ENCODE measurements around the gene FUBP3. TPM values are rescaled to one million over a fixed set of nuclear protein-coding genes. Genes with fewer than 3 reads are reported as not detected.

FUBP3 gene, protein sequence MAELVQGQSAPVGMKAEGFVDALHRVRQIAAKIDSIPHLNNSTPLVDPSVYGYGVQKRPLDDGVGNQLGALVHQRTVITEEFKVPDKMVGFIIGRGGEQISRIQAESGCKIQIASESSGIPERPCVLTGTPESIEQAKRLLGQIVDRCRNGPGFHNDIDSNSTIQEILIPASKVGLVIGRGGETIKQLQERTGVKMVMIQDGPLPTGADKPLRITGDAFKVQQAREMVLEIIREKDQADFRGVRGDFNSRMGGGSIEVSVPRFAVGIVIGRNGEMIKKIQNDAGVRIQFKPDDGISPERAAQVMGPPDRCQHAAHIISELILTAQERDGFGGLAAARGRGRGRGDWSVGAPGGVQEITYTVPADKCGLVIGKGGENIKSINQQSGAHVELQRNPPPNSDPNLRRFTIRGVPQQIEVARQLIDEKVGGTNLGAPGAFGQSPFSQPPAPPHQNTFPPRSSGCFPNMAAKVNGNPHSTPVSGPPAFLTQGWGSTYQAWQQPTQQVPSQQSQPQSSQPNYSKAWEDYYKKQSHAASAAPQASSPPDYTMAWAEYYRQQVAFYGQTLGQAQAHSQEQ
- polyA plus RNA-seq (2013, experiment 1 of 2), result 51.0 TPM
- polyA plus RNA-seq (2013, experiment 2 of 2), result 49.7 TPM

DNA sequence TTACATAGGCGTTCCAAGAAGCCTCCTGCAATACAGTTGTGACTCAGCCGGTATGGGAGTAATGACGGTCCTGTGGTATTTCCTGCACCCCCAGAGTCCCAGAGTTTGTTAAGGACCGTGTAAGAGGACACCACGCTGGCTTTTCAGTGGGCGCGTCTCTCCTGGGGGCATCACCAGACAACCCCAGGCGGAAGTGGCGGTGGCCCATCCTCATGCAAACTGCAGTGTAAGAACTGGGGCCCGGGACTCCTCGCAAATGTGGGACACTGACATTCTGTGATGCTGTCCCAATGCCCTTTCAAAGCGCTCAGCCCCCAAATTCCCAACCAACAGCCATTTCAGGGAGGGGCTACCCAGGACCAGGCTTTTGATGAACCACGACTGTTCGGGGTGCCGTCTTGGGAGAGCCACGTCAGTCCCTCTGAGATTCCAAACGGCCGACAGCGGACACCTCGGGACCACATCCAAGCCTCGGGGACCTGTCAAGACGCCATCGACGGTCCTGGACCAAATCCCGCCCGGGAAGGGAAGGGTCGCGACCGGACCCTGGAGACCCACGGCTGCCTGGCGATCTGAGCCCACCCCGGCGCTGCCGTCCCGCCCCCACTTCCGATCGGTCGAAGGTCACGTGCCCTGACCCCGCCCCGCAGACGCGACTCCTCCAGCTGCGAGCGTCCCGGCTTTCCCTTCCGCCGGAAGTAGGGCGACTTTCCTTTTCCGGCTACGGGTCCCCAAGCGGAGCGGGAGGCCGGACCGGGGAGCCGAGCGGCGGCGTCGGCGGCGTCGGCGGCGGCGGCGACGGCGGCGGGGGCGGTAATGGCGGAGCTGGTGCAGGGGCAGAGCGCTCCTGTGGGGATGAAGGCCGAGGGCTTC is at the start of gene FUBP3:
FUBP3 (plus strand) TSS at position 713 of the 873 bp plus-strand sequence; CDS start at position 817, 104 bp downstream.
- Histone ChIP-seq H3K36me3 (ENCODE audit: control insufficient read depth, insufficient read depth, low read length) (peaks cover 28% of the 10 kb centered on the region), H3K9me3 (ENCODE audit: control insufficient read depth, low read length) (no peaks in the 10 kb centered on the region), H3K4me1 (ENCODE audit: control insufficient read depth, insufficient read depth, low read length, poor library complexity, severe bottlenecking) (peaks cover 6% of the 10 kb centered on the region), H3K4me3 (ENCODE audit: extremely low read depth, insufficient read depth, low read length, poor library complexity, severe bottlenecking) (peak within 1 kb of the TSS; percentile 99), H3K27ac (ENCODE audit: low read depth, low read length, severe bottlenecking) (peak within 1 kb of the TSS; percentile 94)
- WGBS, 2 experiments (ENCODE audit: insufficient coverage in 2 of 2), result 1 to 2% methylated on average over 32 to 57 of the region's 74 CpGs

- H3K27ac ChIP-seq (ENCODE audit: low read depth, low read length, severe bottlenecking), result no peak overlapping the region
- H3K36me3 ChIP-seq (ENCODE audit: control insufficient read depth, insufficient read depth, low read length), result no peaks in the 10 kb centered on the region
- H3K9me3 ChIP-seq (ENCODE audit: control insufficient read depth, low read length), result no peaks in the 10 kb centered on the region
- H3K4me3 ChIP-seq (ENCODE audit: extremely low read depth, insufficient read depth, low read length, poor library complexity, severe bottlenecking), result no peak overlapping the region
- 97 to 98% methylated on average over 7 to 8 of the region's 9 CpGs for WGBS, 2 experiments (ENCODE audit: insufficient coverage in 2 of 2)
- peaks cover 7% of the 10 kb centered on the region for H3K4me1 ChIP-seq (ENCODE audit: control insufficient read depth, insufficient read depth, low read length, poor library complexity, severe bottlenecking)
Observed at GRCh38 chr9:130530938-130531337, 48.4 kb upstream of the FUBP3 start.

DNA sequence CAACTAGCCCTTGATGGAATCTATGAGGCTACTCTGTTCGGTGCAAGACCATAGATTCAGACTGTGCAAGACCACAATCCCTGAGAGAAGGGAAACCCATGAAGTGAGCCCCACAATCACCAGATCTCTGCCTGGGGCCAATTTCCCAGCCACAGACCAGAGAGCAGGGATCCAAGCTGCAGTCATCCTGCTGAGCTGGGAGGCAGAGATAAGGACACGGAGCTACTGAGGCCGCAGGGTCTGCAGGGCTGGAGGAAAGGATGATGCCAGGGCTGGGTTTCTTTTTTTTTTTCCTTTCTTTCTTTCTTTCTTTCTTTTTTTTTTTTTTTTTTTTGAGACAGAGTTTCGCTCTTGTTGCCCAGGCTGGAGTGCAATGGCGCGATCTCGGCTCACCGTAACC is 47.7 kb upstream of the FUBP3 start:
- WGBS, 2 experiments (ENCODE audit: insufficient coverage in 2 of 2), result 94 to 100% methylated on average over 1 of the region's 8 CpGs
- H3K36me3 ChIP-seq (ENCODE audit: control insufficient read depth, insufficient read depth, low read length), result no peaks in the 10 kb centered on the region
- H3K9me3 ChIP-seq (ENCODE audit: control insufficient read depth, low read length), result no peaks in the 10 kb centered on the region
- peaks cover 7% of the 10 kb centered on the region for H3K4me1 ChIP-seq (ENCODE audit: control insufficient read depth, insufficient read depth, low read length, poor library complexity, severe bottlenecking)
- no peak overlapping the region for H3K27ac ChIP-seq (ENCODE audit: low read depth, low read length, severe bottlenecking)
- H3K4me3 ChIP-seq (ENCODE audit: extremely low read depth, insufficient read depth, low read length, poor library complexity, severe bottlenecking), result no peak overlapping the region

DNA sequence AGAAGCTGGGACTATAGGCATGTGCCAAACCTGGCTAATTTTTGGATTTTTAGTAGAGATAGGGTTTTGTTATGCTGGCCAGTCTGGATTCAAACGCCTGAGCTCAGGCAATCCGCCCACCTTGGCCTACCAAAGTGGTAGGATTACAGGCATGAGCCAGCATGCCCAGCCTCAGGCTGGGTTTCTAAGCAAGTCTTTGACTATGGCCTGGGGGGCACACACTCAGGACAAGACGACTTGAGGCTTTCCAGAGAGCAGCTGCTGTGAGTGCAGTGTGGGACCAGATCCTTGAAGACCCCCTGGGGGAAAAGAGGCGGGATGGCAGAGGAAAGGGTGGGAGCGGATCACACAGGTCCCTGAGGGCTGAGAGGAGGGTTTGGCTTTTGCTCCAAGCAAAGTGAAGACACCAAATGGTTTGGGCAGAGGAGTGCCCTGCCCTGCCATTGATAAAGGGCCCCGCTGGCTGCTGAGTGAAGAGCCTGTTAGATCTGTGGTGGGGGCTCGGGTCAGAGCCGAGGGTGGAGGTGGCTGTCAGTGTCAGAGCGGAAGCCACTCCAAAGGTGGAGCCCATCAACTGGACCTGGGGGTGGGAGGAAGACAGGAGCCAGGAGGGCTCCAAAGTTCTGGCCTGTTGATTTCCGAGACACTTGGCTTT is 46.8 kb upstream of the FUBP3 start:
- Histone ChIP-seq H3K36me3 (ENCODE audit: control insufficient read depth, insufficient read depth, low read length) (no peaks in the 10 kb centered on the region), H3K4me3 (ENCODE audit: extremely low read depth, insufficient read depth, low read length, poor library complexity, severe bottlenecking) (no peak overlapping the region), H3K4me1 (ENCODE audit: control insufficient read depth, insufficient read depth, low read length, poor library complexity, severe bottlenecking) (peaks cover 12% of the 10 kb centered on the region), H3K9me3 (ENCODE audit: control insufficient read depth, low read length) (no peaks in the 10 kb centered on the region), H3K27ac (ENCODE audit: low read depth, low read length, severe bottlenecking) (no peak overlapping the region)
- 82 to 86% methylated on average over 7 to 10 of the region's 10 CpGs for WGBS, 2 experiments (ENCODE audit: insufficient coverage in 2 of 2)

DNA sequence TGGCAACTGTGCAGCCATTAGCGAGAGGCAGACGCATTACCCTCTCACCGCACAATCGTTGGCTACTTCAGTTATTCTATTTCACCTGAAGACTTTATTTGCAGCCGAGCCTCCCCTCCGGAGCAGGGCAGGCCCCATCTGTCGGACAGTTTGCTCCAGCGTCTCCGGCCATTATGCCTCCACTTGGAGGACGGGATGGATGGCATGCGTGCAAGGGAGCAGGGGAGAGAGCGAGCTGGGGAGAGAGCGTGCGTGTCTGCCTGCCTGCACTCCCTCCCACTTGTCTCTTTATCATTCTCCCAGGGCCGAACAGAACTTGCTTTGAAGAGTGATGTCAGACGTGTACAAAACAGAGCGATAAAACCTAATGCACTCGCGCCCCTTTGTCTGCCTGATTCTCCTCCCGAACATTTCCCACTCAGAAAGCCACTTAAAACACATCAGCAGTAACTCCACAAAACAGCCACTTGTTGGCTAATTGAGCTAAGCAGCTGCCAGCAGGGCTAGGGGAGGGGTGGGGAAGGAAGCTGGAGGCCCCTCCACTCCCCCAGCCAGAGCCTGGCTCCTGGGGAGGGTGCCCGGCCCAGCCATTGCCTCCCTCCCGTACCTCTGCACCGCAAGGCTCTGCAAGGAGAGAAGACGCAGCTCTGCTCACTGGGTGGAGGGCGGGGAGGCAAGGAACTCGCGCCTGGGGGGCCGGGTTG is 43.4 kb upstream of the FUBP3 start:
- H3K27ac ChIP-seq (ENCODE audit: low read depth, low read length, severe bottlenecking), result peak overlapping the region; percentile 16
- no peak overlapping the region for H3K4me3 ChIP-seq (ENCODE audit: extremely low read depth, insufficient read depth, low read length, poor library complexity, severe bottlenecking)
- 47 to 49% methylated on average over 16 to 24 of the region's 28 CpGs for WGBS, 2 experiments (ENCODE audit: insufficient coverage in 2 of 2)
- H3K4me1 ChIP-seq (ENCODE audit: control insufficient read depth, insufficient read depth, low read length, poor library complexity, severe bottlenecking), result peaks cover 15% of the 10 kb centered on the region
- H3K9me3 ChIP-seq (ENCODE audit: control insufficient read depth, low read length), result no peaks in the 10 kb centered on the region
- H3K36me3 ChIP-seq (ENCODE audit: control insufficient read depth, insufficient read depth, low read length), result no peaks in the 10 kb centered on the region

DNA sequence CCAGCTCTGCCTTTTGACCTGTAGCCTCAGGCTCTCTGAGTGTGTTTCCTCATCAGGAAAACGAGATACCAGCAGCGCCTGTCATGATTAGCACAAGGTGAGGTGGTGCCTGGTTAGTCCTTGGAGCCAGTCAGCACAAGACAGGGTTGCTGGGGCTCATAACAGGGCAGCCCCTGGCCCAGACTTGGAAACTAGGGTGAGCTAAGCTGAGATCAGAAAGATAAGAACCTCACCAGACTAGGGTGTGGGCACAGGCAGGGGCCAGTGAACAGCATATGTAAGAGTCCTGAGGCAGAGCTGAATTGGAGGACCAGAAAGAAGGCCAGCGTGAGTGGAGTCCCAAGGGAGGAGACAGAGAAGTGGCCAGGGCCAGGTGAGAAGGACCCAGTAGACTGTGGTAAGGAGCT is 42.7 kb upstream of the FUBP3 start:
- WGBS, 2 experiments (ENCODE audit: insufficient coverage in 2 of 2), result 91 to 95% methylated on average over 3 of the region's 3 CpGs
- no peaks in the 10 kb centered on the region for H3K9me3 ChIP-seq (ENCODE audit: control insufficient read depth, low read length)
- peaks cover 15% of the 10 kb centered on the region for H3K4me1 ChIP-seq (ENCODE audit: control insufficient read depth, insufficient read depth, low read length, poor library complexity, severe bottlenecking)
- H3K27ac ChIP-seq (ENCODE audit: low read depth, low read length, severe bottlenecking), result no peak overlapping the region
- H3K4me3 ChIP-seq (ENCODE audit: extremely low read depth, insufficient read depth, low read length, poor library complexity, severe bottlenecking), result no peak overlapping the region
- no peaks in the 10 kb centered on the region for H3K36me3 ChIP-seq (ENCODE audit: control insufficient read depth, insufficient read depth, low read length)

DNA sequence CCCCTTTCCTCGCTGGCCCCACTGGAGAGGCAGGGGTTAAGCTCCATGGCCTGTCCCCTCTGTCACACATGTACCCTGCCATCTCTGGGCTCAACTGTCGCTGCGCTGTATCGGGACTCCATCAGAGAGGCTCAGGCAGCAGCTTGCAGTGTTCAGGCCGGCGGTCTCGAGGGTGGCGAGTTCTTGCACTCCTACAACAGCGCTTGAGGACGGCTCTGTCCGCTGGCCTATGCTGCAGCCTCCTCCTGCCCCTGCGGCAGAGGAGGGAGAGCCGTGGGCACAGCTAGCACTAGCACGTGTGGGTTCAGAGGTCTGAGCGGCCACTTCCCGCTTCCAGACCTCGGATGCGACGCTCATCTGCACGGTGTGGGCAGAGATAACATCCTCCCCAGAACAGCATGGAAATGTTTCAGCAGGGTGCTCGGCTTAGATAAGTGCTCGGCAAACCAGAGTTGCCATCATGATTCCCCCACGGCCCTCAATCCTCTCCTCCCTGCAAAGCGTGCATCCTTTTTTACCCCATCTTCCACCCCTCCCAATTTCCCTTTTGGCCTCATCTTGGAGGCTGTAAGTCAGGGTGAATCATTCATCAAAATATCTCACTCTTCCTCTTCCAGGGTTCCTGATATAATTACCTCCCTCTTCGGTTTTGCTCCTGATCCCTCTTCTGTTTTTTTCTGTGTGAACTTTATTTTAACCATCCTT is 41.9 kb upstream of the FUBP3 start:
- WGBS, 2 experiments (ENCODE audit: insufficient coverage in 2 of 2), result 61 to 64% methylated on average over 20 to 21 of the region's 25 CpGs

DNA sequence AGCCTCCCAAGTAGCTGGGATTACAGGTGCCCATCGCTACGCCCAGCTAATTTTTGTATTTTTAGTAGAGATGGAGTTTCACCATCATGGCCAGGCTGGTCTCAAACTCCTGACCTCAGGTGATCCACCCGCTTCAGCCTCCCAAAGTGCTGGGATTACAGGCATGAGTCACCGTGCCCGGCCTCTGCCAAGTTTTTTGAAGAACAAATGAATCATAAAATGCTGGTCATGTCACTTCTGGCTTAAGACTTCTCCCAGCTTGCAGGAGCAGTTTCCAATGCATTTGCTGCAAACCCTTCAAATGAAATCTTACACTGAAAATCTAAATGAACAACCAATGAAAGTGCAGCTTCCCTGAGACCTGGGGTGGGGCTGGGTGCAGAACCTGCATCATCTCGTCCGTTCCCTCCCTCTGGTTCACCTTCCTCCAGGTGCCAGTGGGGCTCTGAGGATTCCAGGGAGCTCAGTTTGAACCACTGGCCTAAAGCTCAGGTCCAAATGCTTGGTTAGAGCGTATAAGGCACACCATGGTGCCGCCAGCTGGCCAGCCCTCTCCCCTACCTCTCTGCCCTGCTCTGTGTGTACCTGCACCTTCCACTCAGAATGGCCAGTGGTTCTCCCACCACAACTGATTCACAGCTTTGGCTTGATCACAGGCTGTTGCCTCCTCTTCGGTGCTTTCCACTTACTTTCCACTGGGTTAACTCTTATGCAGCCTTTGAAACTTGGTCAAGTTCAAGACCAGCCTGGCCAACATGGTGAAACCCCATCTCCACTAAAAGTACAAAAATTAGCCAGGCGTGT is 39.8 kb upstream of the FUBP3 start:
- Histone ChIP-seq H3K36me3 (ENCODE audit: control insufficient read depth, insufficient read depth, low read length) (no peaks in the 10 kb centered on the region), H3K4me3 (ENCODE audit: extremely low read depth, insufficient read depth, low read length, poor library complexity, severe bottlenecking) (no peak overlapping the region), H3K9me3 (ENCODE audit: control insufficient read depth, low read length) (no peaks in the 10 kb centered on the region), H3K4me1 (ENCODE audit: control insufficient read depth, insufficient read depth, low read length, poor library complexity, severe bottlenecking) (peaks cover 15% of the 10 kb centered on the region), H3K27ac (ENCODE audit: low read depth, low read length, severe bottlenecking) (no peak overlapping the region)
- WGBS, 2 experiments (ENCODE audit: insufficient coverage in 2 of 2), result 81 to 90% methylated on average over 9 to 10 of the region's 11 CpGs

More for the DNA sequence above, 41.9 kb upstream of the FUBP3 start:
- no peak overlapping the region for H3K4me3 ChIP-seq (ENCODE audit: extremely low read depth, insufficient read depth, low read length, poor library complexity, severe bottlenecking)
- H3K4me1 ChIP-seq (ENCODE audit: control insufficient read depth, insufficient read depth, low read length, poor library complexity, severe bottlenecking), result peaks cover 15% of the 10 kb centered on the region
- no peaks in the 10 kb centered on the region for H3K9me3 ChIP-seq (ENCODE audit: control insufficient read depth, low read length)
- no peak overlapping the region for H3K27ac ChIP-seq (ENCODE audit: low read depth, low read length, severe bottlenecking)
- no peaks in the 10 kb centered on the region for H3K36me3 ChIP-seq (ENCODE audit: control insufficient read depth, insufficient read depth, low read length)

DNA sequence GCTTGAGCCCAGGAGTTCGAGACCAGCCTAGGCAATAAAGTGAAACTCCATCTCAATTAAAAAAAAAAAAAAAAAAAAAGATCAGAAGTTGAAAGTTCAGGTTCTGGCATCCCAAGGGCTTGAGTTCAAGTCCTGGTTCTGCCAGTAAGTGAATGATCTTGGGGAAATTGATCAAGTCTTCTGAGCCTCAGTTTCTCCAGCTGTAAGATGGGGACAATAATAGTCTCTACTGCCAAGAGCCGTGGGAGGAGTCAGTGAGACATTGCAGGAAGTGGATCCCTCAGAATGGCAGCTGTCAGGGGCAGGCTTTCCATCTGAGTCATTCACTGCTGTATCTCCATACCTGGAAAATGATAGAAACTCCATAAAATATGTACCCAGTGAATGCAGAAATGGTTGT is 37.8 kb upstream of the FUBP3 start:
- Histone ChIP-seq H3K9me3 (ENCODE audit: control insufficient read depth, low read length) (no peaks in the 10 kb centered on the region), H3K4me3 (ENCODE audit: extremely low read depth, insufficient read depth, low read length, poor library complexity, severe bottlenecking) (no peak overlapping the region), H3K4me1 (ENCODE audit: control insufficient read depth, insufficient read depth, low read length, poor library complexity, severe bottlenecking) (peaks cover 8% of the 10 kb centered on the region), H3K36me3 (ENCODE audit: control insufficient read depth, insufficient read depth, low read length) (no peaks in the 10 kb centered on the region), H3K27ac (ENCODE audit: low read depth, low read length, severe bottlenecking) (no peak overlapping the region)
- WGBS, 2 experiments (ENCODE audit: insufficient coverage in 2 of 2), result 80 to 100% methylated on average over 1 of the region's 2 CpGs
